Adrenal gland (tissue), 5 donors: Measurements from ENCODE around the gene TRABD.

Experiments used
- CTCF ChIP-seq, 6 experiments: fragments of 450-650 bp in 4 of 6; fragments of 200-600 bp in 2 of 6; sonication (generic) in 1 of 6; IDR thresholded peaks; 1 replicate in 5 of 6; 2 replicates in 1 of 6; pipeline versions ENCODE4 v1.5.1 to v1.8.0; 2016 to 2021; ENCODE audit warnings: antibody characterized with exemption in 6 of 6, mild to moderate bottlenecking in 2 of 6, moderate library complexity in 1 of 6
- POLR2A ChIP-seq, 2 donors: fragments of 450-650 bp; IDR thresholded peaks; one replicate each; pipeline ENCODE4 v1.6.1; 2017; ENCODE audit warnings: antibody characterized with exemption in 2 of 2, mild to moderate bottlenecking in 2 of 2, moderate library complexity in 1 of 2
- donor health status: DM: no; HTN: no; CAD: no.

DNA sequence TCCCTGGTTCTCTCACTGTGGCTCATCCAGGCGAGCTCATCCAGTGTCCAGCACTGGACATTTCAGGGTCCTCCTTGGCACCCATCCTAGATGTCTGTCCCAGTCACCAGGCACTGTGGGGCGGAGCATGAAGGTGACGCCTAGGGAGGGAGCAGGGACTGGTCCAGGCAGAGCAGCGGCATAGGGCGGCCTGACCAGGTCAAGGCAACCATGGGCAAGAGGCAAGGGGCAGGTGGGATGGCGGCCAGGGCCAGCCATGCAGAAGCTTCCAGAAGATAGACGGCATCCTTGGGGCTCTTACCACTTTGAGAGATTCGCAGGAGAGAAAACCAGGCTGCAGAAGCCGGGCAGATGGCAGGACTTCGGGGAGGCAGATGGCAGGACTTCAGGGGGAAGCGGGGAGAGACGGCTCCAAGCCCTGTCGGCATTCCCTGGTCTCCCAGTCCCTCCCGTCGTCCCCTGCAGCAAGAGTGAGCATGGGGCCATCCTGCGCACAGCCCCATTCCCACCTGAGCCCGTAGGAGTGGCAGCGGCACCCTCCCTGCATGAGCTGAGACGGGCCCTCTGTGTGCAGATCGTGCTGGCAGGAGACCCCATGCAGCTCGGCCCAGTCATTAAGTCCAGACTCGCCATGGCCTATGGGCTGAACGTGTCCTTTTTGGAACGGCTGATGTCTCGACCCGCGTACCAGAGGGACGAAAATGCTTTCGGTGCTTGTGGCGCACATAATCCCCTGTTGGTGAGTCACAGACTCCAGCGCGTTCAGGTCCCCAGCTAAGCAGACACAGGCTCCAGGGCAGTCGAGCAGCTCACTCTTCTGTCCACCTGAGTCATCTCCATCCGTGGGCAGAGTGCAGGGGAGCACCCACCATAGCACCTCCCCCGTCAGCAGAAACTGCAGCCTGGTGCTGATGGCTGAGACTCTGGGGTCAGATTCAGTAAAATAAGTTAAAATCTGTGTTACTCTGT lies 35.3 kb upstream of the TRABD start:
- no peak for TF ChIP-seq CTCF (IDR thresholded peaks at IDR 0.05)
- TF ChIP-seq POLR2A (IDR thresholded peaks at IDR 0.05), result no peak
